OCI-LY3 (cell line): ENCODE results near the gene RLN3.
"Not testable (repeated sequence)": the region's sequence is repeated elsewhere in the genome, so short reads cannot be mapped to it uniquely, and the experiment has no call there.

ENCODE experiments used
- EZH2phosphoT487 ChIP-seq: fragments of 200-600 bp; shearing (Covaris generic); IDR thresholded peaks from 2 replicates; pipeline ENCODE4 v1.6.1; 2018; ENCODE audit warnings: antibody characterized with exemption, mixed run types, low read depth
- TF ChIP-seq, protein P1 (sequence below): fragments of 200-600, 300-600 bp; sonication (generic); IDR thresholded peaks from 2 replicates; pipeline ENCODE4 v1.5.1; 2014; ENCODE audit warnings: antibody characterized with exemption, low read length, low read depth

DNA sequence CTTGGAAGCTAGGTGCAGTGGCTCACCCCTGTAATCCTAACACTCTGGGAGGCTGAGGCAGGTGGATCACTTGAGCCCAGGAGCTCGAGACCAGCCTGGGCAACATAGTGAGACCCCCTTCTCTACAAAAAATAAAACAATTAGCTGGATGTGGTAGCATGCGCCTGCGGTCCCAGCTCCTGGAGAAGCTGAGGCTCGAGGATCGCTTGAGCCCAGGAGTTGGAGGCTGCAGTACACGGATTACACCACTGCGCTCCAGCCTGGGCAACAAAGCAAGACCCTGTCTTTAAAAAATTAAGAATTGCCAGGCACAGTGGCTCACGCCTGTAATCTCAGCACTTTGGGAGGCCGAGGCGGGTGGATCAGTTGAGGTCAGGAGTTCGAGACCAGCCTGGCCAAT, 23.0 kb downstream of the RLN3 start:
- TF ChIP-seq, protein P1, sequence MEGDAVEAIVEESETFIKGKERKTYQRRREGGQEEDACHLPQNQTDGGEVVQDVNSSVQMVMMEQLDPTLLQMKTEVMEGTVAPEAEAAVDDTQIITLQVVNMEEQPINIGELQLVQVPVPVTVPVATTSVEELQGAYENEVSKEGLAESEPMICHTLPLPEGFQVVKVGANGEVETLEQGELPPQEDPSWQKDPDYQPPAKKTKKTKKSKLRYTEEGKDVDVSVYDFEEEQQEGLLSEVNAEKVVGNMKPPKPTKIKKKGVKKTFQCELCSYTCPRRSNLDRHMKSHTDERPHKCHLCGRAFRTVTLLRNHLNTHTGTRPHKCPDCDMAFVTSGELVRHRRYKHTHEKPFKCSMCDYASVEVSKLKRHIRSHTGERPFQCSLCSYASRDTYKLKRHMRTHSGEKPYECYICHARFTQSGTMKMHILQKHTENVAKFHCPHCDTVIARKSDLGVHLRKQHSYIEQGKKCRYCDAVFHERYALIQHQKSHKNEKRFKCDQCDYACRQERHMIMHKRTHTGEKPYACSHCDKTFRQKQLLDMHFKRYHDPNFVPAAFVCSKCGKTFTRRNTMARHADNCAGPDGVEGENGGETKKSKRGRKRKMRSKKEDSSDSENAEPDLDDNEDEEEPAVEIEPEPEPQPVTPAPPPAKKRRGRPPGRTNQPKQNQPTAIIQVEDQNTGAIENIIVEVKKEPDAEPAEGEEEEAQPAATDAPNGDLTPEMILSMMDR = not testable (repeated sequence)
- not testable (repeated sequence) for TF ChIP-seq EZH2phosphoT487
